Ascending aorta (tissue), 2 donors: ENCODE measurements around the gene CBLL2. TPM values are rescaled to one million over a fixed set of nuclear protein-coding genes. Genes with fewer than 3 reads are reported as not detected.

Experiments
- DNase-seq, 2 donors: peaks; one replicate each; pipeline ENCODE4 v3.0.0-alpha.2; 2019; ENCODE audit warnings: low spot score in 2 of 2
- H3K27ac ChIP-seq, 2 donors: fragments of 200-600 bp; sonication (generic); one replicate each; pipeline ENCODE4 v1.5.1; 2016 to 2017; ENCODE audit warnings: mild to moderate bottlenecking in 1 of 2
- H3K27me3 ChIP-seq: fragments of 200-600 bp; sonication (generic); one replicate; pipeline ENCODE4 v1.5.1; 2017
- H3K36me3 ChIP-seq, 2 donors: fragments of 200-600 bp; sonication (generic); one replicate each; pipeline ENCODE4 v1.5.1; 2016
- H3K4me1 ChIP-seq, 2 donors: fragments of 200-600 bp; sonication (generic); one replicate each; pipeline ENCODE4 v1.5.1; 2016 to 2017; ENCODE audit warnings: mild to moderate bottlenecking in 1 of 2
- H3K4me3 ChIP-seq, 2 donors: fragments of 200-600 bp; sonication (generic); one replicate each; pipeline ENCODE4 v1.5.1; 2016 to 2017; ENCODE audit warnings: mild to moderate bottlenecking in 1 of 2
- H3K9me3 ChIP-seq, 2 donors: fragments of 200-600 bp; sonication (generic); one replicate each; pipeline ENCODE4 v1.5.1; 2016
- intact Hi-C: fragments of 100-400 bp; cut with DNase I; formaldehyde crosslinking; loops from one replicate; pipeline ENCODE4 v1.15.1; 2023
- total RNA-seq: library from RNA; depleted of rRNA; stranded (reverse); fragments of >200 nt; gene quantifications from one replicate; pipeline ENCODE4 v1.1.0, GENCODE V29; 2016
- TF ChIP-seq, protein P1 (sequence below), 3 experiments: fragments of 200-600 bp in 2 of 3; fragments of 450-650 bp in 1 of 3; sonication (generic) in 2 of 3; IDR thresholded peaks; one replicate each; pipeline ENCODE4 v1.5.1; 2016 to 2019; ENCODE audit warnings: antibody characterized with exemption in 3 of 3, mild to moderate bottlenecking in 1 of 3, moderate library complexity in 1 of 3

The CBLL2 gene
- total RNA-seq, 1 donor from 2014 or later = not detected

DNA sequence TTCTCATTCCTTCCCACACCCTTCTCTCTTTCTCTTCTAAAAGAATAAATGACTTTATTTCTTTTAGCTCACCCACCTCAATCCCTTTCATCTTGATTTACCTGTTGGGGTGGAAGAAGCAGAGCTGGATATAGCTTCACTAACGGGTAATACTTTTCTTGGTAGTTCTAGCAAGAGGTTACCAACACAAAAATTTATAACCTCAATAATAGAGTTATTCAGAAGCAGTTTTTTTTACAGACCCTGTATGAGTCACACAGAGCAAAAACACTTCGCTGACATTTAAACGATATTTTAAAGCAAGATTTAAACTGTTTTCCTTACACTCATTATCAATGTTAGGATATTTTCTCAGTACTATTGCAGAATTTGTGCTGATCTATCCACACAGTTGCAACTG lies 42.4 kb downstream of the CBLL2 start:
- TF ChIP-seq, protein P1, sequence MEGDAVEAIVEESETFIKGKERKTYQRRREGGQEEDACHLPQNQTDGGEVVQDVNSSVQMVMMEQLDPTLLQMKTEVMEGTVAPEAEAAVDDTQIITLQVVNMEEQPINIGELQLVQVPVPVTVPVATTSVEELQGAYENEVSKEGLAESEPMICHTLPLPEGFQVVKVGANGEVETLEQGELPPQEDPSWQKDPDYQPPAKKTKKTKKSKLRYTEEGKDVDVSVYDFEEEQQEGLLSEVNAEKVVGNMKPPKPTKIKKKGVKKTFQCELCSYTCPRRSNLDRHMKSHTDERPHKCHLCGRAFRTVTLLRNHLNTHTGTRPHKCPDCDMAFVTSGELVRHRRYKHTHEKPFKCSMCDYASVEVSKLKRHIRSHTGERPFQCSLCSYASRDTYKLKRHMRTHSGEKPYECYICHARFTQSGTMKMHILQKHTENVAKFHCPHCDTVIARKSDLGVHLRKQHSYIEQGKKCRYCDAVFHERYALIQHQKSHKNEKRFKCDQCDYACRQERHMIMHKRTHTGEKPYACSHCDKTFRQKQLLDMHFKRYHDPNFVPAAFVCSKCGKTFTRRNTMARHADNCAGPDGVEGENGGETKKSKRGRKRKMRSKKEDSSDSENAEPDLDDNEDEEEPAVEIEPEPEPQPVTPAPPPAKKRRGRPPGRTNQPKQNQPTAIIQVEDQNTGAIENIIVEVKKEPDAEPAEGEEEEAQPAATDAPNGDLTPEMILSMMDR (IDR thresholded peaks at IDR 0.05) = no peak
- intact Hi-C loops = no loop called here
- H3K27me3 ChIP-seq = no peaks in the 10 kb centered on the region

DNA sequence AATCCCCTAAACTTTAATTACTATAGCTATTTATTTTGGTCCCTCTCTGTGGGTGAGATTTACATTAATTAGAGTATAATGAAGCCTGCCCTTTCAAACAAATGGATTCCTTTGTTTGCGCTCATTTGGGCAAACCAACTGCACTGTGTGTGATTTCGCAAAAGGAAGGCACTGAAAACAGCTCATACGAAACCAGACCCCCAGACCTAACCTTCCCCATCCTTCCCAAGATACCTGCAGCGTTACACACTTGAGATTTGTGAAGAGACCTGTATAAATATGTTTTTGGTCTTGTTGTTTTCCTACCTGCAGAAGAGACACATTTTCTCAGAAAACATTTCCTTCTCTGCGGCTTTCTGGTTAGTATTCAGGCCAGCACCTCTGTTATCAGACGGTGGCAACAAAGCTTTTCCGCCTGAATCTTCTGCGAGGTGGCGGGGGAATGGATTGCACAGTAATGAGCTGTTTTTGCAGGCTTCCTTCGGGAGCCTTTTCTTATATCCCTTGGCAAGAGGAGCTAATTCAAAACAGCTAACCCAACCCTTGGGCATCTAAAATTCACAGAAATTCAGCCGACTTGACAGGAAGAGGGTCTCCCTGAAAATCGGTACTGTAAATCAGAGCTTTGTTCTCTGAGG lies 47.6 kb downstream of the CBLL2 start:
- H3K9me3 ChIP-seq = no peaks in the 10 kb centered on the region
- H3K4me1 ChIP-seq = no peaks in the 10 kb centered on the region
- TF ChIP-seq, protein P1 (IDR thresholded peaks at IDR 0.05) = no peak
- intact Hi-C loops = no loop called here
- no peak for DNase-seq
- no peaks in the 10 kb centered on the region for H3K36me3 ChIP-seq
- no peak overlapping the region for H3K4me3 ChIP-seq
- no peak overlapping the region for H3K27ac ChIP-seq
- H3K27me3 ChIP-seq = no peaks in the 10 kb centered on the region

More for the DNA sequence above, 42.4 kb downstream of the CBLL2 start:
- Histone ChIP-seq H3K27ac (no peak overlapping the region), H3K36me3 (no peaks in the 10 kb centered on the region), H3K4me1 (no peaks in the 10 kb centered on the region), H3K9me3 (no peaks in the 10 kb centered on the region), H3K4me3 (no peak overlapping the region)
- no peak for DNase-seq

- Histone ChIP-seq H3K9me3 (no peaks in the 10 kb centered on the region), H3K27me3 (no peaks in the 10 kb centered on the region), H3K36me3 (no peaks in the 10 kb centered on the region), H3K4me1 (no peaks in the 10 kb centered on the region), H3K27ac (no peak overlapping the region), H3K4me3 (no peak overlapping the region)
- TF ChIP-seq, protein P1 (IDR thresholded peaks at IDR 0.05) = no peak
- intact Hi-C loops = no loop called here
- no peak for DNase-seq
Observed at GRCh38 chrX:22323541-22323940, 50.8 kb downstream of the CBLL2 start.

Other genes with a start within 250 kb of the CBLL2 start
- 0.96 TPM for gene PHEX, start 240.6 kb upstream of the CBLL2 start, total RNA-seq